ENCODE data around the gene ELFN1.

Gene ELFN1

GRCh38 chr7:1745018-1745532 is 75.0 kb downstream of the ELFN1 start:
- no peaks in the 10 kb centered on the region for H3K9me3 ChIP-seq (ENCODE audit: control insufficient read depth, low read length)
- H3K4me1 ChIP-seq (ENCODE audit: control insufficient read depth, insufficient read depth, low read length) = peaks cover 3% of the 10 kb centered on the region
- H3K4me3 ChIP-seq (ENCODE audit: low read length) = no peak overlapping the region

GRCh38 chr7:1745576-1746490 is 75.8 kb downstream of the ELFN1 start:
- no peaks in the 10 kb centered on the region for H3K36me3 ChIP-seq (ENCODE audit: control insufficient read depth, insufficient read depth, low read length, severe bottlenecking)
- H3K27me3 ChIP-seq (replicated peaks; ENCODE audit: control insufficient read depth, insufficient read depth, low read length) = peaks cover 27% of the 10 kb centered on the region
- no peak overlapping the region for H3K4me3 ChIP-seq (ENCODE audit: low read length)
- DNase-seq (ENCODE audit: low read depth) = no peak
- H3K9me3 ChIP-seq (ENCODE audit: control insufficient read depth, low read length) = no peaks in the 10 kb centered on the region
- H3K4me1 ChIP-seq (ENCODE audit: control insufficient read depth, insufficient read depth, low read length) = peaks cover 3% of the 10 kb centered on the region
- no peak overlapping the region for H3K9ac ChIP-seq (ENCODE audit: low read length)

More at GRCh38 chr7:1745018-1745532, 75.0 kb downstream of the ELFN1 start:
- Histone ChIP-seq H3K36me3 (ENCODE audit: control insufficient read depth, insufficient read depth, low read length, severe bottlenecking) (no peaks in the 10 kb centered on the region), H3K27me3 (replicated peaks; ENCODE audit: control insufficient read depth, insufficient read depth, low read length) (peaks cover 20% of the 10 kb centered on the region), H3K9ac (ENCODE audit: low read length) (no peak overlapping the region)
- DNase-seq (ENCODE audit: low read depth) = no peak

GRCh38 chr7:1746491-1746975 is 76.5 kb downstream of the ELFN1 start:
- Histone ChIP-seq H3K9ac (ENCODE audit: low read length) (no peak overlapping the region), H3K27me3 (replicated peaks; ENCODE audit: control insufficient read depth, insufficient read depth, low read length) (peaks cover 27% of the 10 kb centered on the region), H3K36me3 (ENCODE audit: control insufficient read depth, insufficient read depth, low read length, severe bottlenecking) (no peaks in the 10 kb centered on the region), H3K4me3 (ENCODE audit: low read length) (no peak overlapping the region), H3K9me3 (ENCODE audit: control insufficient read depth, low read length) (no peaks in the 10 kb centered on the region), H3K4me1 (ENCODE audit: control insufficient read depth, insufficient read depth, low read length) (peaks cover 3% of the 10 kb centered on the region)
- DNase-seq (ENCODE audit: low read depth) = no peak

GRCh38 chr7:1747004-1747801 is 77.1 kb downstream of the ELFN1 start:
- Histone ChIP-seq H3K9me3 (ENCODE audit: control insufficient read depth, low read length) (no peaks in the 10 kb centered on the region), H3K4me3 (ENCODE audit: low read length) (no peak overlapping the region), H3K27me3 (replicated peaks; ENCODE audit: control insufficient read depth, insufficient read depth, low read length) (peaks cover 27% of the 10 kb centered on the region), H3K4me1 (ENCODE audit: control insufficient read depth, insufficient read depth, low read length) (peaks cover 3% of the 10 kb centered on the region), H3K36me3 (ENCODE audit: control insufficient read depth, insufficient read depth, low read length, severe bottlenecking) (no peaks in the 10 kb centered on the region), H3K9ac (ENCODE audit: low read length) (no peak overlapping the region)
- DNase-seq (ENCODE audit: low read depth) = no peak

- no peak for DNase-seq (ENCODE audit: low read depth)
- no peak overlapping the region for H3K9ac ChIP-seq (ENCODE audit: low read length)
- H3K4me3 ChIP-seq (ENCODE audit: low read length) = no peak overlapping the region
- peaks cover 32% of the 10 kb centered on the region for H3K27me3 ChIP-seq (replicated peaks; ENCODE audit: control insufficient read depth, insufficient read depth, low read length)
- H3K9me3 ChIP-seq (ENCODE audit: control insufficient read depth, low read length) = no peaks in the 10 kb centered on the region
- H3K4me1 ChIP-seq (ENCODE audit: control insufficient read depth, insufficient read depth, low read length) = peaks cover 3% of the 10 kb centered on the region
- H3K36me3 ChIP-seq (ENCODE audit: control insufficient read depth, insufficient read depth, low read length, severe bottlenecking) = no peaks in the 10 kb centered on the region
These were observed 78.2 kb downstream of the ELFN1 start for GRCh38 chr7:1748076-1748838.

- no peak for DNase-seq (ENCODE audit: low read depth)
- Histone ChIP-seq H3K9me3 (ENCODE audit: control insufficient read depth, low read length) (no peaks in the 10 kb centered on the region), H3K4me1 (ENCODE audit: control insufficient read depth, insufficient read depth, low read length) (peaks cover 3% of the 10 kb centered on the region), H3K4me3 (ENCODE audit: low read length) (no peak overlapping the region), H3K27me3 (replicated peaks; ENCODE audit: control insufficient read depth, insufficient read depth, low read length) (peaks cover 35% of the 10 kb centered on the region), H3K36me3 (ENCODE audit: control insufficient read depth, insufficient read depth, low read length, severe bottlenecking) (no peaks in the 10 kb centered on the region), H3K9ac (ENCODE audit: low read length) (no peak overlapping the region)
These were observed 78.7 kb downstream of the ELFN1 start for GRCh38 chr7:1748839-1749173.

- DNase-seq (ENCODE audit: low read depth) = no peak
- Histone ChIP-seq H3K4me1 (ENCODE audit: control insufficient read depth, insufficient read depth, low read length) (peaks cover 3% of the 10 kb centered on the region), H3K9me3 (ENCODE audit: control insufficient read depth, low read length) (no peaks in the 10 kb centered on the region)
These were observed 79.3 kb downstream of the ELFN1 start for GRCh38 chr7:1749351-1749863.

GRCh38 chr7:1749864-1750466 is 79.9 kb downstream of the ELFN1 start:
- H3K9me3 ChIP-seq (ENCODE audit: control insufficient read depth, low read length) = no peaks in the 10 kb centered on the region
- peaks cover 3% of the 10 kb centered on the region for H3K4me1 ChIP-seq (ENCODE audit: control insufficient read depth, insufficient read depth, low read length)
- DNase-seq (ENCODE audit: low read depth) = no peak
- H3K27me3 ChIP-seq (replicated peaks; ENCODE audit: control insufficient read depth, insufficient read depth, low read length) = peaks cover 42% of the 10 kb centered on the region
- H3K36me3 ChIP-seq (ENCODE audit: control insufficient read depth, insufficient read depth, low read length, severe bottlenecking) = no peaks in the 10 kb centered on the region
- H3K4me3 ChIP-seq (ENCODE audit: low read length) = no peak overlapping the region
- H3K9ac ChIP-seq (ENCODE audit: low read length) = no peak overlapping the region

More at GRCh38 chr7:1749351-1749863, 79.3 kb downstream of the ELFN1 start:
- no peak overlapping the region for H3K4me3 ChIP-seq (ENCODE audit: low read length)
- H3K36me3 ChIP-seq (ENCODE audit: control insufficient read depth, insufficient read depth, low read length, severe bottlenecking) = no peaks in the 10 kb centered on the region
- H3K27me3 ChIP-seq (replicated peaks; ENCODE audit: control insufficient read depth, insufficient read depth, low read length) = peaks cover 41% of the 10 kb centered on the region
- H3K9ac ChIP-seq (ENCODE audit: low read length) = no peak overlapping the region

GRCh38 chr7:1750541-1751021 is 80.5 kb downstream of the ELFN1 start:
- Histone ChIP-seq H3K36me3 (ENCODE audit: control insufficient read depth, insufficient read depth, low read length, severe bottlenecking) (no peaks in the 10 kb centered on the region), H3K27me3 (replicated peaks; ENCODE audit: control insufficient read depth, insufficient read depth, low read length) (peaks cover 48% of the 10 kb centered on the region), H3K9me3 (ENCODE audit: control insufficient read depth, low read length) (no peaks in the 10 kb centered on the region), H3K9ac (ENCODE audit: low read length) (no peak overlapping the region), H3K4me1 (ENCODE audit: control insufficient read depth, insufficient read depth, low read length) (peaks cover 3% of the 10 kb centered on the region), H3K4me3 (ENCODE audit: low read length) (no peak overlapping the region)
- no peak for DNase-seq (ENCODE audit: low read depth)

- Histone ChIP-seq H3K4me3 (ENCODE audit: low read length) (no peak overlapping the region), H3K27me3 (replicated peaks; ENCODE audit: control insufficient read depth, insufficient read depth, low read length) (peaks cover 59% of the 10 kb centered on the region), H3K9me3 (ENCODE audit: control insufficient read depth, low read length) (no peaks in the 10 kb centered on the region), H3K9ac (ENCODE audit: low read length) (no peak overlapping the region), H3K4me1 (ENCODE audit: control insufficient read depth, insufficient read depth, low read length) (peaks cover 3% of the 10 kb centered on the region), H3K36me3 (ENCODE audit: control insufficient read depth, insufficient read depth, low read length, severe bottlenecking) (no peaks in the 10 kb centered on the region)
- no peak for DNase-seq (ENCODE audit: low read depth)
These were observed 82.0 kb downstream of the ELFN1 start for GRCh38 chr7:1752111-1752510.
